Hematopoietic multipotent progenitor cell treated with erythropoietin and hydrocortisone succinate and interleukin-3 and kit ligand, for 15 days (in vitro differentiated cells): ENCODE data around the gene A3GALT2.
"Not testable (repeated sequence)": the region's sequence is repeated elsewhere in the genome, so short reads cannot be mapped to it uniquely, and the experiment has no call there.

Experiments
- DNase-seq: peaks from one replicate; pipeline ENCODE4 v3.0.0-alpha.2; 2015; ENCODE audit warnings: low spot score

A3GALT2 gene

GRCh38 chr1:33292726-33293340 is 28.1 kb downstream of the A3GALT2 start:
- DNase-seq, result no peak

GRCh38 chr1:33290615-33291014 is 30.3 kb downstream of the A3GALT2 start:
- DNase-seq, result not testable (repeated sequence)

GRCh38 chr1:33289858-33290154 is 31.1 kb downstream of the A3GALT2 start:
- no peak for DNase-seq

- no peak for DNase-seq
These were observed 31.7 kb downstream of the A3GALT2 start for GRCh38 chr1:33288976-33289857.

GRCh38 chr1:33287317-33287716 is 33.6 kb downstream of the A3GALT2 start:
- DNase-seq, result no peak

GRCh38 chr1:33286451-33287185 is 34.3 kb downstream of the A3GALT2 start:
- no peak for DNase-seq

GRCh38 chr1:33284049-33284448 is 36.8 kb downstream of the A3GALT2 start:
- DNase-seq, result no peak

GRCh38 chr1:33282791-33283190 is 38.1 kb downstream of the A3GALT2 start:
- DNase-seq, result no peak

- DNase-seq, result no peak
These were observed 39.2 kb downstream of the A3GALT2 start for GRCh38 chr1:33281554-33282303.

GRCh38 chr1:33280091-33280661 is 40.7 kb downstream of the A3GALT2 start:
- DNase-seq, result no peak

GRCh38 chr1:33277488-33278084 is 43.3 kb downstream of the A3GALT2 start:
- no peak for DNase-seq

- no peak for DNase-seq
These were observed 44.2 kb downstream of the A3GALT2 start for GRCh38 chr1:33276573-33277298.

- DNase-seq, result no peak
These were observed 45.0 kb downstream of the A3GALT2 start for GRCh38 chr1:33275706-33276572.

GRCh38 chr1:33275195-33275594 is 45.7 kb downstream of the A3GALT2 start:
- no peak for DNase-seq

- DNase-seq, result no peak
These were observed 46.5 kb downstream of the A3GALT2 start for GRCh38 chr1:33274446-33274845.

- DNase-seq, result no peak
These were observed 46.9 kb downstream of the A3GALT2 start for GRCh38 chr1:33273961-33274371.

GRCh38 chr1:33273406-33273805 is 47.5 kb downstream of the A3GALT2 start:
- no peak for DNase-seq

- DNase-seq, result no peak
These were observed 48.0 kb downstream of the A3GALT2 start for GRCh38 chr1:33272930-33273329.

GRCh38 chr1:33272509-33272908 is 48.4 kb downstream of the A3GALT2 start:
- DNase-seq, result no peak
